NCI-H2227 (cell line): ENCODE results near the gene MLST8.

Source experiments
- DNase-seq: peaks from one replicate; lab custom pipeline; 2025; ENCODE audit not compliant: unreplicated experiment; lab: John Stamatoyannopoulos, UW

MLST8 gene

DNA sequence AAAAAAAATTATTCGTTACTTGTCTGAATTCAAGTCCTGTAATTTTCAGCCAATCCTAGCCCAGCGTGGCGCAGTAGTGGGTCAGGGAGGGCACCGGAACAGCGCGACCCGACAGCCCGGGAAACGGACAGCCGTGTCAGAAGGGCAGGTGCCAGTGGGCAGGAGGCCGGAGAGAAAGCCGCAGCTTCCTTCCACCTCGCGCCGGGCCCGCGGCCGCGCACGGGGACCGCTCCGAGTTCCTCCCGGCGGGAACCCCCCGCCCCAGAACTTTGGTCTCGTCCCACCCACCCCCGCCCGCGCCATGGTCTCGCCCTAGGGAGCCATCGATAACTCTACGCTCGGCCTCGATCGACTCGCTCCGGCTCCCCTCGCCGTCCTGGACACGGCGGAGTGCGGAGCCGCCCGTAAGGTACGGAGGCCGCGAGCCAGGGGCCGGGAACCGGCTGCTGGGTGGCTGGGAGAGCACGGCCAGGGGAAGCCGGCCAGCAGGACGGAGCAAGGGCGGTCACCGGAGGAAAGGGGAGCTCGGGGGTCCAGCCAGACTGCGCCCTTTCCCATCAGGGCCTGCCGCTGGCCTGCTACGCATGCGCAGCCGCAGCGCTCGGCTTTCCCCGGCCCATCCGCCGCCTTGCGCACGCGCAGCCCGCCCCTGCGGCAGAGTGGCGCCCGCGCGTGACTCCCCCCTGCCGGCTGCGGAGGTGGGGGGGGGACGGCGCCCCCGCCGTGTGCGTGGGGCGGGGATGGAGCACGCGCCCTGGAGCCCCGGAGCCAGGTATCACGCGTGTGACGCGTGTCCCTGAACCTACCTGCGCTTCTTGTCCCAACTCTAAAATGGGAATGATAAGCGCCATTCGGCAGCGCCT is at the start of gene MLST8:
Gene MLST8, plus strand, starts transcription at position 351 of the 863 bp plus-strand sequence. CDS start 632 bp downstream, outside the sequence.
- peak; percentile 92 for DNase-seq

DNA sequence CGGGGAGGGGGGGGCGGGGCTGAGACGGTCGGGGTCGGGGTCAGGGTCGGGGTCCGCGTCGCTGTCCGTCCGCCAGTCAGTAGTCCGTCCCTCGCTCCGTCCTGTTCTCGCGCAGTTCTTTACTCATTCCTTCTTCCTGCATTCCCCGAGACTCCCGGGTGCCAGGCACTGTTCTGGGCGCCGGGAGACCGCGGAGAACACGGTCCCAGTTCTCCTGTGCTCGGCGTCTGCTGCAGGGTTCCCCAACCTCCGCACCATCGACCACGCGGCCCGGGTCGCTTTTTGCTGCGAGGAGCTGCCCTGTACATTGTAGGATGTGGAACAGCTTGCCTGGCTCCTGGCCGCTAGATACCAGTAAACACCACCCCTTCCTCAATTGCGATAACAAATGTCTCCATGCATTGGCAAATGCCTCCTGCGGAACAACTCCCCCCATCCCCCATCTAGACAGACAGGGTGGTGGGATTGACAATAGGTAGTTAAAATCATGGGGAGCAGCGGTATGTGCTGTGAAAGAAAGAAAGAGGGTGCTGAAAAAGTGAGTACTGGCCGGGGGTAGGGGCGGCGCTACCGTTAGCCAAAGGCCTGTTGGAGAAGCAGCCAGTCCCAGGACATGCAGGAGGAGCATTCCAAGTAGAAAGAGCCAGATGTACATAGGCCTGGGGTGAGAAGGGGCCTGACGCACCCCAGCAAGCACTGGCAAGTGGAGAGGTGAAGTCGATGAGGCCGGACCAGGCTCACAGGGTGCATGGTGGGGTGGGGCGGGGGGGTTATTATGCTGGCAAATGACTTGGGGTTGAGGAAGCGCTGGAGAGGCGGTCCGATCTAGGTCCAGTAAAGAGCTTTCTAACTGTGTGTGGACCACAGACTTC is 49.0 kb upstream of the MLST8 start:
- peak; percentile 40 for DNase-seq

DNA sequence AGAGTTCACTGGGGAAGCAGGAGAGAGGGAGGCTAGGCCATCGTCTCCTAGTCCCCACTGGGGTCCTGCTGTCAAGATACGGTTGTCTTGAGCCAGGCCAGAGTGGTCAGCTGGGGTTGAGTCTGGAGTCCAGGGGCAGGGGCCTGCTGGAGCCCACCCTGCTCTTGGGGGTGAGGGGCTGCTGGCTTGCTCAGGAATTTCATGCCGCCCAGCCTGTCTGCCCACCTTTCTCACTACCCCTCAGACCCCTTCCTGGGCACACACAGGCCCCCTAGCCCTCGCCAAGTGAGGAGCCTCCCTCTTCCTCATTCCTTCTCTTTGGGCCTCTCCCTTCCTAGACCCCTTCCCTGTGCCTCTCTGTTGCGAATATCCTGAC is 48.4 kb upstream of the MLST8 start:
- no peak for DNase-seq

DNA sequence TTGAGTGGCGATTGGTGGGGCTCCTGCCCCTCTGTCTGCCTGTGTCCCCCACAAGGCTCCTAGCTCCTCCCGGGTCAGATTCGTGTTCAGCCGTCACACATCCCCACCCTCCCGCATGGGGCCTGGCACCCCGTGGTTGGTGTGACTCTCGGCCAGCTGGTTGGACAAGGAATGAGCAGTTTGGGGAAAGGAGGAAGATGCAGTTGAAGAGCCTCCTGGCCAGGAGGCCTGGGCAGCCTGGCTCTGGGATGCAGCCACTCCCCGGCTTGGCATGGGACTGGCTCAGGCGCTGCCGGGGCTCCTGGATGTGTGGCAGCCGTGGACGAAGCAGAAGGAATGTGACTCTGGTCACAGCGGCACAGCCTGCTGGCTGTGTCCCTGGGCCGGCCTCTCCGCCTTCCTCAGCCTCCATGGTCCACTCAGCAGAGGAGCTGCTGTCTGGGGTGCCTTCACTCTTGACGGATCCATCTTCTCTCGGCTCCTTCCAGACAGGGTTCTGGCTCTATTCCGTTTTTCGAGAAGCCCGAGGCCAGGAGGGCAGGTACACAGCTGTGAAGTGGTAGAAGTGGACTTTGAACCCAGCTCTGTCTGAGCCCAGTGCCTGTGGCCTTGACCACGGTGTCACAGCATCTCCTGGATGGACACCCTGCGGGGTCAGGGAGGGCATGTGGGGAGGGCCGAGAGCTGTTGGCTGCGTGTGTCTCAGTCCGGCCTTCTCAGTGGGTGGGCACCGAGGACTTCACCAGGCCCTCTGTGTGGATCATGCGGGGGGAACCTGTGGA is 47.6 kb upstream of the MLST8 start:
- DNase-seq, result no peak

DNA sequence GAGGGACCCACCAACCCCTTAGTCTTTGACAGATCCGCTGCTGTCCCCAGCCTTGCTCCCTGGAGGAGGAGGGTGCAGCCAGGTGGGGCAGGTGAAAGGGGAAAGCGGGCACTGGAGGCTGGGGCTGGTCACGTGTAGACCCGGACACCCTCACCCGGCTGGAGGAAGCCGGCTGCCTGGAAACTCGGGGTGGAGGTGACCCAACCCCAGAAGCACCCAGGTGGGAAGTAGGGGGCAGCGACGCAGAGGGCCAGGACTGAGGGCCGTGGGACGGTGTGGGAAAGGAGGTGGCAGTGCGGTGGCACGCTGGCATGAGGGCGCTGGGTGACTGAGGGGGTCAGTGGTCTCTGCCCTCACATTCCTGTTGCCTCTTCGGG is 47.0 kb upstream of the MLST8 start:
- DNase-seq, result no peak

DNA sequence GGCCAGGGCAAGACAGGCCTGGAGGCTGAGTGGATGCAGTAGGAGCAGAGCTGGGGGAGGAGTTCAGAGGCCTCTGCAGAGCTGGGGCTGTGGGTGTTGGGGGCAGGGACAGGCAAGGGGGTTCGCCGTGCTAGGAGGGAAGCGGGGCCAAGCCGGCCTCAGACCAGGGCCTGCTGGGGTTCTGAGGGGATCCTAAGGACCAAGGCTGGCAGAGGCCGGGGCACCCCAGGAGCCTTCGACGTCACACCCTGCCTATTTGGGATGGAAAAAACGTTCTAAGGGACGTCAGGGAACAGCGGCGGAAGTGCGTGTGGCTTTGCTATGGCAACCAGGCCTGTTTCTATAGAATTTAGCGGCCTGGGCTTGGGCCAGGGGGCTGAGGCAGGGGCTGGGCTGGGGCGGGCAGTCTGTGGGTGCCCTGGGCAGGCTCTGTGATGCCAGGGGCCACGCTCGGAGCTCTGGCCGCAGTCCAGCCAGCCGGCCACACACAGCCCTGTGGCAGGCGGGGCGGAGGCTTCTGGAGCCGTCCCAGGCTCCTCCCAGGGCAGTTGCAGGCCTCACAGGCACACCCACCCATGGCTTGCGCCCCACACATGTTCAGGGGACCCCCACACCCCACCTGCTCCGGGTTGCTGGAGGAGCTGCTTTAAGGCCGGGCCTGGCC is 45.9 kb upstream of the MLST8 start:
- DNase-seq, result peak; percentile 49

DNA sequence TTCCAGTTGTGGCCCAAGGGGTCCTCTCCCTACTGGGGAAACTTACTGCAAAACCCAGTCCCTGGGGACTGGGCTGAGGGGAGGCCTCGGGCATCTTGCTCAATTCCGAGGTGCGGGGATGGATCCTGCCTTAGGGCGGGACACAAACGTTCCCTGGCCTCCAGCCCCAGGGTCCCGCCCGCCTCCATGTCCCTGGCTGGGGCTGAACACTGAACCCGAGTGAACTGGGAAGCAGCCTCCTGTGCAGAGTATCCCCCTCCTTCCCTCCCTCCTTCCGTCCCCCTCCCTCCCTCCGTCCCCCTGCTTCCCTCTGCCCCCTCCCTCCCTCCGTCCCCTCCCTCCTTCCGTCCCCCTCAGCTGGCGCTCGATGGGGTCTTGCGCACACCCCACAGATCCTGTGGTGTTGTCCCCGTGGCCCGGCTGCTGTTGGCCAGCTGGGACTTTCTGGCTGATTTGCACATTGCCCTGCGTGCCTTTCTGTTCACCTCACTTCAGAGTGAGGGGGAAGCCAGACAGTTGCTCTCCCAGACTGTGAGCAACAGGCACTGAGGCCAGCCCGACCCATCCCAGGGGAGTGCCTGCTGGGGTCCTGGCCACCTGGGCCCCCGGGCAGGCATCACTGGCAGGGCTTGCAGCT is 44.2 kb upstream of the MLST8 start:
- no peak for DNase-seq

GRCh38 chr16:2161911-2162310 is 43.3 kb upstream of the MLST8 start:
- DNase-seq, result no peak

- DNase-seq, result no peak
These were observed 42.6 kb upstream of the MLST8 start for GRCh38 chr16:2162676-2163118.

GRCh38 chr16:2163211-2163881 is 41.9 kb upstream of the MLST8 start:
- DNase-seq, result no peak

DNA sequence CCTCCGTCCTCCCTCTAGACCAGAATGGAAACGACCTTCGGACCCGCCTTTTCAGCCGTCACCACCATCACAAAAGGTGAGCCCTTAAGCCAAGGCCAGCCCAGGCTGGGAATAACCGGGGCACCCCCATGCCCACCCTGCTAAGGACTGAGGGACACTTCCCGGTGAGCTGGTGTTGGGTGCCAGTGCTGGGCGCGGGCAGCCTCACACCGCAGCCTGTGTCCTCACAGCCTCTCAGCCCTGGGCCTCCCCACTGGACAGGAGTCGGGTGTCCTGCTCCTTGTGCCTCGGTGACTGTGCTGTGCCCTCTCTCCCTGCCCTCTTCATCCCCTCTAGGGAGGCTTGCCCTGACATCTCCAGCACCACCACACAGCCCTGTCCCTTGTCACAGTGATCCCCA is 39.4 kb upstream of the MLST8 start:
- no peak for DNase-seq

- no peak for DNase-seq
These were observed 38.8 kb upstream of the MLST8 start for GRCh38 chr16:2166263-2167067.

DNA sequence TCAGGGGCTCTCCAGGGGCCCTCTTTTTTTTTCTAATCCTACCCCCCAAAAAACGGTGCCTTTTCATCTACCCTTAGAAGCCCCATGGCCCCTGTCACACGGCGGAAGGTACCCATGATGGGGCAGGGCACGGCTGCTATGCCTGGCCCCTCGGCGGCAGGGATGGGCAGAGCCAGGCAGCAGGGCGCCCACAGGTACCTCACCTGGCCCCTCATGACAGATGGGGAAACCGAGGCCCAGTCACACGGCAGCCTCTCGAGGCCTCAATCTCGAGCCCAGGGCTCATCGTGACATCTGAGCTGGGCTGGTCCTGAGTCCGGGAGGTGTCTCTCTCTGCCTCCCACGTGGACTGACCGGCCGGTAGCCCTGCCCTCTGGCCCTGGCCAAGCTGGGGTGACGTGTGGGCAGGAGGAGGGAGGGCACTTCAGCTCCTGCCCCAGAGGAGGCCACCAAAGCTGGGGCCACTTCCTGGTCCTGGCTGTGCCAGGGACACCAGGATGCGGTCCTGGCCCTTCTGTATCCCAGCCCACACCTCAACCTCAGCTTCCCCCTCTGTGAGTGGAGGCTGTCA is 38.1 kb upstream of the MLST8 start:
- no peak for DNase-seq

GRCh38 chr16:2170080-2170479 is 35.2 kb upstream of the MLST8 start:
- no peak for DNase-seq

GRCh38 chr16:2170587-2171435 is 34.4 kb upstream of the MLST8 start:
- no peak for DNase-seq

DNA sequence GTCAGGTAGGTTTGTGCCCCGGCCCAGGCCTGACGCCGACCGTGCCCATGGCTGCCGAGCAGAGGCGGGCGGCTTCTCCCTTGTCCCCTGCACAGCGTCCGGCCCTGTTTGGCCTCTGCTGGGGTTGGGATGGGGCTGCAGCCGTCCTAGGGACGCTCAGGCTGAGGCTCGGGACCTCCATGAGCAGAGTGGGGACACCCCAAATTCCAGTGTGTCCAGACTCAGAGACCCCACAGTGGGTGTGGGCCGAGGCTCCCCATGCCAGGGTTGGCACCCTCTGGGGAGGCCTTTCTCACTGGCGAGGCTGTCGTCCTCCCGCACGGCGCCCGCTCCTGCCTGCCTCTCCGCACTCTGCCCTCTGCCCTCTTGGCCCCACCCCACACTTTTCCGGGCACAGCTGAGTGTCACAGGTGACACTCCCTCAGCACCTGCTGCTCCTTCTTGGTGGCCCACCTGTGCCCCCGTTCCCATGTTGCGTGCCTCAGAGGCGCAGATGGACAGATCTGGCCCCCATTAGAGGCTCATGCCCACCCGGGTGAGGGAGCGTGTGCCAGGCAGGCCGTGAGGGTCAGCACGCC is 33.6 kb upstream of the MLST8 start:
- DNase-seq, result no peak

DNA sequence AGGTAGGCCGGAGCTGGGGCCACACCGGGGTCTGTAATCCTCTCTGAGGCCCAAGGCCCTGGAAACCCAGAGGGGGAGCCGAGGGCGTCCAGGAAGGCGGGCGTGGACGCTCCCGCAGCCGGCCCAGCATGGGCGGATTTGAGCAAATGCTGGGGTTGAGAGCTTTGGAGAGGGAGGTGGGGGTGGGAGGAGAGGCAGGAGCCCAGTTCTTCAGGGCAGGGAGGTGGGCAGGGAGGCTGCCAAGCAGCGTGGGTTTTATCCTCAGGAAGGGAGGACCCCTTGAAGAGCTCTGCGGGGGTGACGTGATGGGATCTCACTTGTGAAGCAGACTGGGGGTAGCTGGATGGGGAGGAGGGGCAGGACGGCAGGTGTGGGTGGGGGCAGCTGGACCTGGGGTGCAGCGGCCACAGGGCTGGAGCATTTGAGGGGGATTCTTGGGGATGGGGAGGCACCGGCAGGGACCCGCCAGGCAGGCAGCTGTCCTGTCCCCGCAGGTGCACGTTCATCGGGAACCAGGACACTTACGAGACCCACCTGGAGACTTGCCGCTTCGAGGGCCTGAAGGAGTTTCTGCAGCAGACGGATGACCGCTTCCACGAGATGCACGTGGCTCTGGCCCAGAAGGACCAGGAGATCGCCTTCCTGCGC is 32.4 kb upstream of the MLST8 start:
- DNase-seq, result no peak
